B cell (primary cell): ENCODE data around the gene SASH1. TPM values are rescaled to one million over a fixed set of nuclear protein-coding genes. Genes with fewer than 3 reads are reported as not detected.

Experiments used
- ATAC-seq: fragments of 200-7000 bp; cut with Tn5 transposase; one replicate; pipeline ENCODE4 v1.10.0; 2021; ENCODE audit warnings: low read depth, mild to moderate bottlenecking, moderate number of reproducible peaks, moderate library complexity
- CTCF ChIA-PET: fragments of 350-600 bp; sonication (Branson Sonifier 250); formaldehyde crosslinking; loops from one replicate; lab custom pipeline; 2021; ENCODE audit warnings: antibody characterized with exemption, inconsistent platforms; lab: Charles Lee
- POLR2A ChIA-PET: fragments of 350-600 bp; sonication (Branson Sonifier 250); formaldehyde crosslinking; loops from one replicate; lab custom pipeline; 2021; ENCODE audit warnings: antibody characterized with exemption; lab: Charles Lee
- DNase-seq: peaks from one replicate; pipeline ENCODE4 v3.0.0; 2013
- H2AFZ ChIP-seq: 2 replicates; pipeline ENCODE4 v1.6.1; 2012; ENCODE audit warnings: mild to moderate bottlenecking, low read depth, low read length; ENCODE audit not compliant: insufficient read depth, poor library complexity, severe bottlenecking
- H3K27ac ChIP-seq, 2 donors: 1 replicate in 1 of 2; 2 replicates in 1 of 2; pipeline ENCODE4 v1.5.1; 2012 to 2013; ENCODE audit warnings: low read length in 2 of 2, mild to moderate bottlenecking in 2 of 2, moderate library complexity in 1 of 2
- H3K27me3 ChIP-seq, 4 experiments: fragments of 200-600 bp in 1 of 4; sonication (generic) in 1 of 4; replicated peaks in 1 of 4; 1 replicate in 2 of 4; 2 replicates in 2 of 4; pipeline versions ENCODE4 v1.6.1 to v1.7.0; 2013 to 2016; ENCODE audit warnings: low read length in 3 of 4, mild to moderate bottlenecking in 2 of 4, mixed read lengths in 1 of 4, moderate library complexity in 1 of 4; ENCODE audit not compliant: insufficient read depth in 4 of 4, control insufficient read depth in 3 of 4; ENCODE audit errors: control extremely low read depth in 1 of 4
- H3K36me3 ChIP-seq, 2 experiments: replicated peaks in 1 of 2; 1 replicate in 1 of 2; 2 replicates in 1 of 2; pipeline versions ENCODE4 v1.6.1 to v1.7.1; 2013; ENCODE audit warnings: low read length in 1 of 2; ENCODE audit not compliant: insufficient read depth in 2 of 2, control insufficient read depth in 1 of 2; ENCODE audit errors: control extremely low read depth in 1 of 2, extremely low read depth in 1 of 2
- H3K4me1 ChIP-seq, 2 donors: fragments of 200-600 bp in 1 of 2; sonication (generic) in 1 of 2; 1 replicate in 1 of 2; 2 replicates in 1 of 2; pipeline versions ENCODE4 v1.5.1 to v1.6.1; 2013 to 2017; ENCODE audit warnings: low read length in 2 of 2; ENCODE audit not compliant: control insufficient read depth in 2 of 2, insufficient read depth in 2 of 2
- H3K4me2 ChIP-seq: replicated peaks from 2 replicates; pipeline ENCODE3; 2012; ENCODE audit warnings: mild to moderate bottlenecking, low read depth, low read length; ENCODE audit not compliant: poor library complexity, severe bottlenecking
- H3K4me3 ChIP-seq, 5 experiments: fragments of 200-600 bp in 1 of 5; sonication (generic) in 1 of 5; 1 replicate in 3 of 5; 2 replicates in 2 of 5; pipeline versions ENCODE4 v1.5.1 to v1.7.0; 2011 to 2016; ENCODE audit warnings: low read length in 4 of 5, mild to moderate bottlenecking in 4 of 5, low read depth in 2 of 5, control low read depth in 1 of 5, moderate library complexity in 1 of 5; ENCODE audit not compliant: insufficient read depth in 1 of 5; ENCODE audit errors: control extremely low read depth in 1 of 5, extremely low read depth in 1 of 5
- H3K79me2 ChIP-seq: fragments of 200-600 bp; sonication (generic); one replicate; pipeline ENCODE4 v1.6.0; 2016; ENCODE audit warnings: low read length; ENCODE audit not compliant: control insufficient read depth, insufficient read depth
- H3K9ac ChIP-seq: fragments of 200-600 bp; sonication (generic); 2 replicates; pipeline ENCODE4 v1.6.1; 2017; ENCODE audit warnings: mild to moderate bottlenecking, low read length, moderate library complexity
- H3K9me3 ChIP-seq, 3 donors: one replicate each; pipeline versions ENCODE4 v1.6.1 to v1.7.1; 2013; ENCODE audit warnings: low read length in 2 of 3; ENCODE audit not compliant: control insufficient read depth in 2 of 3, insufficient read depth in 1 of 3; ENCODE audit errors: control extremely low read depth in 1 of 3
- H4K20me1 ChIP-seq: 2 replicates; pipeline ENCODE4 v1.6.0; 2012; ENCODE audit warnings: mild to moderate bottlenecking, low read length; ENCODE audit not compliant: insufficient read depth, control insufficient read depth, poor library complexity, severe bottlenecking
- H3K27ac Mint-ChIP-seq: one replicate; pipeline ENCODE4 v1.8.0; 2021; ENCODE audit warnings: mixed read lengths
- H3K27me3 Mint-ChIP-seq: one replicate; pipeline ENCODE4 v1.8.0; 2021; ENCODE audit warnings: mixed read lengths
- H3K4me1 Mint-ChIP-seq: one replicate; pipeline ENCODE4 v1.8.0; 2021; ENCODE audit warnings: mixed read lengths
- H3K4me3 Mint-ChIP-seq: one replicate; pipeline ENCODE4 v1.8.0; 2021; ENCODE audit warnings: mixed read lengths
- H3K9me3 Mint-ChIP-seq: one replicate; pipeline ENCODE4 v1.8.0; 2022; ENCODE audit warnings: mixed read lengths; ENCODE audit not compliant: insufficient read depth
- CTCF ChIP-seq: fragments of 200-600 bp; IDR thresholded peaks from one replicate; pipeline ENCODE4 v1.8.0; 2022; ENCODE audit warnings: antibody characterized with exemption, mild to moderate bottlenecking
- EZH2 ChIP-seq: IDR thresholded peaks from 2 replicates; pipeline ENCODE4 v1.6.1; 2012; ENCODE audit warnings: borderline replicate concordance, low read depth, mild to moderate bottlenecking, moderate library complexity, low read length; ENCODE audit not compliant: insufficient read depth, poor library complexity, severe bottlenecking
- WGBS: methylation state at CpG from one replicate; pipeline ENCODE4 v1.1.5; 2013; ENCODE audit warnings: missing lambda C conversion rate; ENCODE audit not compliant: insufficient coverage; 5-methylcytosine and 5-hydroxymethylcytosine counted together
- intact Hi-C: fragments of 100-400 bp; cut with micrococcal nuclease; formaldehyde crosslinking; loops from one replicate; pipeline ENCODE4 v1.10.0; 2022
- polyA plus RNA-seq: library from polyadenylated mRNA; depleted of rRNA; stranded (reverse); fragments of >200 nt; gene quantifications from 2 replicates; pipeline ENCODE4 v1.2.3, GENCODE V29; 2012
- total RNA-seq, 2 donors: library from RNA; stranded (reverse); fragments of 120-200 nt in 1 of 2; gene quantifications; 1 replicate in 1 of 2; 2 replicates in 1 of 2; pipeline versions ENCODE4 v1.2.3 to v1.2.4, GENCODE V29; 2013 to 2022

SASH1 gene
- total and polyA plus RNA-seq, 2 donors (not counting 1 experiment from before 2014, with no cell fraction given) = 0.01 to 0.07 TPM

GRCh38 chr6:148453906-148454305 lies 111.3 kb downstream of the SASH1 start:
- Histone ChIP-seq H3K4me2 (no peak overlapping the region), H3K4me1 (no peaks in the 10 kb centered on the region), H3K9ac (no peak overlapping the region), H4K20me1 (no peaks in the 10 kb centered on the region), H3K27ac (no peak overlapping the region), H3K9me3 (no peaks in the 10 kb centered on the region), H3K4me3 (no peak overlapping the region), H2AFZ (no peak overlapping the region), H3K36me3 (no peaks in the 10 kb centered on the region), H3K79me2 (no peaks in the 10 kb centered on the region), H3K27me3 (peaks cover 0 to 7% (median 0%) of the 10 kb centered on the region in 4 experiments)
- WGBS = 100% methylated on average over 7 of the region's 7 CpGs
- ATAC-seq (no peak), DNase-seq (no peak)
- ChIA-PET CTCF (interaction anchor here (0.9 to 1.3 kb wide), 2 partner anchors 10 to 12 kb away, joined by 3 read pairs; no protein-coding TSS in a partner anchor), POLR2A (no interaction called here)
- H3K27ac Mint-ChIP-seq = no peak overlapping the region
- peaks cover 8% of the 10 kb centered on the region for H3K4me1 Mint-ChIP-seq
- no peak overlapping the region for H3K4me3 Mint-ChIP-seq
- TF ChIP-seq CTCF = no peak
- TF ChIP-seq EZH2 = no peak
- H3K9me3 Mint-ChIP-seq = no peaks in the 10 kb centered on the region
- intact Hi-C loops = no loop called here
- peaks cover 9% of the 10 kb centered on the region for H3K27me3 Mint-ChIP-seq

GRCh38 chr6:148455225-148455624 lies 112.6 kb downstream of the SASH1 start:
- 89% methylated on average over 9 of the region's 10 CpGs for WGBS
- ATAC-seq = no peak
- Mint-ChIP-seq H3K9me3 (no peaks in the 10 kb centered on the region), H3K27me3 (peaks cover 9% of the 10 kb centered on the region), H3K4me3 (no peak overlapping the region), H3K4me1 (peaks cover 8% of the 10 kb centered on the region), H3K27ac (no peak overlapping the region)
- Histone ChIP-seq H3K79me2 (no peaks in the 10 kb centered on the region), H3K9ac (no peak overlapping the region), H3K27ac (no peak overlapping the region), H2AFZ (no peak overlapping the region), H3K4me2 (no peak overlapping the region), H3K4me1 (no peaks in the 10 kb centered on the region), H3K4me3 (no peak overlapping the region), H3K36me3 (no peaks in the 10 kb centered on the region), H3K9me3 (no peaks in the 10 kb centered on the region), H3K27me3 (peaks cover 0 to 7% (median 0%) of the 10 kb centered on the region in 4 experiments), H4K20me1 (no peaks in the 10 kb centered on the region)
- no peak for TF ChIP-seq CTCF
- no peak for TF ChIP-seq EZH2
- intact Hi-C loops = no loop called here
- ChIA-PET CTCF (interaction anchor here (0.9 kb wide), 1 partner anchor 8 kb away, joined by 3 read pairs; no protein-coding TSS in a partner anchor), POLR2A (no interaction called here)
- no peak for DNase-seq
